ENCODE data around the gene SAMHD1.
"Not testable (repeated sequence)": the region's sequence is repeated elsewhere in the genome, so short reads cannot be mapped to it uniquely, and the experiment has no call there.

The SAMHD1 gene

GRCh38 chr20:36847710-36848040, 103.8 kb downstream of the SAMHD1 start:
- intact Hi-C loops (cut with DNase I; ENCODE audit: low total_unique reads) = no loop called here
- Histone ChIP-seq H3K27me3 (no peaks in the 10 kb centered on the region), H3K27ac (peak overlapping the region; percentile 89 to 96), H3K9me3 (no peaks in the 10 kb centered on the region), H3K4me3 (no peak overlapping the region), H3K4me1 (peaks cover 15 to 88% (median 75%) of the 10 kb centered on the region in 4 donors), H3K36me3 (no peaks in the 10 kb centered on the region)
- no peak for TF ChIP-seq CTCF (IDR thresholded peaks at IDR 0.05)
- no peak for DNase-seq

GRCh38 chr20:36847009-36847709, 104.3 kb downstream of the SAMHD1 start:
- peak; percentile 89 to 97 for DNase-seq
- Histone ChIP-seq H3K27me3 (no peaks in the 10 kb centered on the region), H3K4me3 (no peak overlapping the region), H3K9me3 (no peaks in the 10 kb centered on the region), H3K4me1 (peaks cover 15 to 88% (median 70%) of the 10 kb centered on the region in 4 donors), H3K27ac (peak overlapping the region; percentile 89 to 96), H3K36me3 (no peaks in the 10 kb centered on the region)
- TF ChIP-seq CTCF (IDR thresholded peaks at IDR 0.05) = no peak
- intact Hi-C loops (cut with DNase I; ENCODE audit: low total_unique reads) = no loop called here

- Histone ChIP-seq H3K4me3 (no peak overlapping the region), H3K36me3 (no peaks in the 10 kb centered on the region), H3K4me1 (peaks cover 15 to 79% (median 63%) of the 10 kb centered on the region in 4 donors), H3K27ac (peak overlapping the region; percentile 89 to 96), H3K27me3 (no peaks in the 10 kb centered on the region), H3K9me3 (no peaks in the 10 kb centered on the region)
- no peak for DNase-seq
- TF ChIP-seq CTCF (IDR thresholded peaks at IDR 0.05) = no peak
- intact Hi-C loops (cut with DNase I; ENCODE audit: low total_unique reads) = no loop called here
These were observed 106.1 kb downstream of the SAMHD1 start for GRCh38 chr20:36845288-36845971.

GRCh38 chr20:36841030-36841429, 110.5 kb downstream of the SAMHD1 start:
- DNase-seq; H3K27me3 ChIP-seq; intact Hi-C loops (cut with DNase I; ENCODE audit: low total_unique reads); H3K9me3 ChIP-seq; H3K4me3 ChIP-seq: not testable (repeated sequence)
- peaks cover 7 to 51% (median 34%) of the 10 kb centered on the region in 4 donors for H3K4me1 ChIP-seq
- peaks cover 0 to 12% (median 12%) of the 10 kb centered on the region in 3 donors for H3K36me3 ChIP-seq
- H3K27ac ChIP-seq = peak overlapping the region in 1 of 2 donors; percentile 96

Data from tibial artery (tissue), 4 donors.